Sigmoid colon (tissue), 4 donors: ENCODE measurements around the gene CUZD1.

Experiments used
- POLR2A ChIP-seq, 2 donors: fragments of 450-650 bp; IDR thresholded peaks; one replicate each; pipeline ENCODE4 v1.6.1; 2016; ENCODE audit warnings: antibody characterized with exemption in 2 of 2, mild to moderate bottlenecking in 2 of 2, moderate library complexity in 2 of 2
- POLR2AphosphoS5 ChIP-seq, 4 donors: sonication (generic); formaldehyde crosslinking; IDR thresholded peaks; one replicate each; pipeline ENCODE4 v1.6.1; 2017; ENCODE audit warnings: antibody characterized with exemption in 4 of 4
- TF ChIP-seq, protein P1 (sequence below), 4 experiments: fragments of 450-650 bp in 3 of 4; fragments of 200-600 bp in 1 of 4; IDR thresholded peaks; one replicate each; pipeline ENCODE4 v1.5.1; 2016 to 2019; ENCODE audit warnings: antibody characterized with exemption in 4 of 4, mild to moderate bottlenecking in 3 of 4, moderate library complexity in 2 of 4

DNA sequence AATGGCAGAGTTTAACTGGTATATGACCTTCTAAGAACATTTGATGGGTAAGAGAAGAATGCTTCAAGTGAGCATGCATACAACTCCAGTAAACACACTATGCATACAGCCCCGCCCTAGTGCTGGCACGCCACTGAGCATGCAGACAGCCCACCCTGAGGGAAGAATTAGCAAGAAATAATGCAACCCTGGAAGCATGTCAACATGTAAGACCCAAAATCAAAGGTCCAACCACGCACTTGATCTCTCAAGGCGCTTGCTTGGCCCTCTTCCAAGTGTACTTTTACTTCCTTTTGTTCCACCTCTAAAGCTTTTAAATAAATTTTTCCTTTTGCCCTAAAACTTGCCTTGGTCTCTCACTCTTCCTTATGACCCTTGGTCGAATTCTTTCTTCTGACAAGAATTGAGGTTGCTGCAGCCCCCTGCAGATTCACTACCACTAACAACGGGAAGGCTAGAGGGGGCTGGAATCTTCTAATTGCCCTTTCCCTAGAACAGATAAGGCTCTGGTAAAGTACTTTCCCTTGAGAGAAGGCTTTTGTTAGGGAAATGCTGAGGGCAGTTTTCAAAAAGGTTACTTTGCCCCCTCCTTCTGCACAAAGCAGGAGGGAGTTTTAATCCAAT lies 30.3 kb upstream of the CUZD1 start:
- TF ChIP-seq POLR2AphosphoS5 (IDR thresholded peaks at IDR 0.05): no peak
- TF ChIP-seq, protein P1, sequence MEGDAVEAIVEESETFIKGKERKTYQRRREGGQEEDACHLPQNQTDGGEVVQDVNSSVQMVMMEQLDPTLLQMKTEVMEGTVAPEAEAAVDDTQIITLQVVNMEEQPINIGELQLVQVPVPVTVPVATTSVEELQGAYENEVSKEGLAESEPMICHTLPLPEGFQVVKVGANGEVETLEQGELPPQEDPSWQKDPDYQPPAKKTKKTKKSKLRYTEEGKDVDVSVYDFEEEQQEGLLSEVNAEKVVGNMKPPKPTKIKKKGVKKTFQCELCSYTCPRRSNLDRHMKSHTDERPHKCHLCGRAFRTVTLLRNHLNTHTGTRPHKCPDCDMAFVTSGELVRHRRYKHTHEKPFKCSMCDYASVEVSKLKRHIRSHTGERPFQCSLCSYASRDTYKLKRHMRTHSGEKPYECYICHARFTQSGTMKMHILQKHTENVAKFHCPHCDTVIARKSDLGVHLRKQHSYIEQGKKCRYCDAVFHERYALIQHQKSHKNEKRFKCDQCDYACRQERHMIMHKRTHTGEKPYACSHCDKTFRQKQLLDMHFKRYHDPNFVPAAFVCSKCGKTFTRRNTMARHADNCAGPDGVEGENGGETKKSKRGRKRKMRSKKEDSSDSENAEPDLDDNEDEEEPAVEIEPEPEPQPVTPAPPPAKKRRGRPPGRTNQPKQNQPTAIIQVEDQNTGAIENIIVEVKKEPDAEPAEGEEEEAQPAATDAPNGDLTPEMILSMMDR (IDR thresholded peaks at IDR 0.05): no peak
- no peak for TF ChIP-seq POLR2A (IDR thresholded peaks at IDR 0.05)
